Measurements from ENCODE around the gene MAOA. TPM values are rescaled to one million over a fixed set of nuclear protein-coding genes. Genes with fewer than 3 reads are reported as not detected.

Gene MAOA
- total and polyA plus RNA-seq, 9 of the 15 experiments (the other 6 are each of a cell fraction or from before 2014, with no cell fraction given) = 0.68 to 2.7 (median 1.9) TPM

DNA sequence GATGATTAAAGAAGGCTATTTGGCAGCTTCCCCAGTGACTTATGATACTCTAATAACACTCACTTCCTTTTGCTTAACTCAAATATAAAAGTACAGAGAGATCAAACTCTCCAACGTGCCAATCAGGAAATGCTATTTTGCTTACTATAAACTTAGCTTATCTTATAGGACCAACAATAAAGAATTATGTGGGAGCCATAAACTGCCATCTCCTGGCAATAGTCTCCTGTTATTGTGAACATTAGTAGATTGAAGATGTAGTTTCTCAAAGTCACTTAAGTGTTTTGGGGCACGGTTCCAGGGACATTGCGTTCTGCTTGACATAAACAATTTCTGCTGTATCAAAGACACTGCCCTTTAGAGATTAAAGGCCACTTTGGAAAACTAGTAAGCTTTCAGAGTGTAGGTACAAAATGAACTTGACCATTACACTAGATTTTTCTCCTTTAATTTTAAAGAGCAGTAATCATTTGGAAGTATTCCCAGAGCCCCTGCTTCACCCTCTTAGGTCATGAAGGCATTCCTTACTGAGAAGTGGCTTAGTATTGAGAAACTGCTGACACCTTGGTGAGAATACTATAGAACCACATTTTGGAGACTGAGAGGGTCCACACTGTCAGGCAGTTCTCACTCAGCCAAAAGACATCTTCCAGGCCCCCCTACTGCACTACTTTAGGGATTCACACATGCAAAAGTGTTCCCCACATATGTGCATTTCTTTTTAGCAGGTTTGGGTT is 51.9 kb downstream of the MAOA start (continued):
- TF ChIP-seq, protein P1, sequence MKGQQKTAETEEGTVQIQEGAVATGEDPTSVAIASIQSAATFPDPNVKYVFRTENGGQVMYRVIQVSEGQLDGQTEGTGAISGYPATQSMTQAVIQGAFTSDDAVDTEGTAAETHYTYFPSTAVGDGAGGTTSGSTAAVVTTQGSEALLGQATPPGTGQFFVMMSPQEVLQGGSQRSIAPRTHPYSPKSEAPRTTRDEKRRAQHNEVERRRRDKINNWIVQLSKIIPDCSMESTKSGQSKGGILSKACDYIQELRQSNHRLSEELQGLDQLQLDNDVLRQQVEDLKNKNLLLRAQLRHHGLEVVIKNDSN (CRISPR knock-in tag; IDR thresholded peaks at IDR 0.05) = no peak
- TF ChIP-seq DNMT1 (IDR thresholded peaks at IDR 0.05) = no peak
- TF ChIP-seq, protein P2, sequence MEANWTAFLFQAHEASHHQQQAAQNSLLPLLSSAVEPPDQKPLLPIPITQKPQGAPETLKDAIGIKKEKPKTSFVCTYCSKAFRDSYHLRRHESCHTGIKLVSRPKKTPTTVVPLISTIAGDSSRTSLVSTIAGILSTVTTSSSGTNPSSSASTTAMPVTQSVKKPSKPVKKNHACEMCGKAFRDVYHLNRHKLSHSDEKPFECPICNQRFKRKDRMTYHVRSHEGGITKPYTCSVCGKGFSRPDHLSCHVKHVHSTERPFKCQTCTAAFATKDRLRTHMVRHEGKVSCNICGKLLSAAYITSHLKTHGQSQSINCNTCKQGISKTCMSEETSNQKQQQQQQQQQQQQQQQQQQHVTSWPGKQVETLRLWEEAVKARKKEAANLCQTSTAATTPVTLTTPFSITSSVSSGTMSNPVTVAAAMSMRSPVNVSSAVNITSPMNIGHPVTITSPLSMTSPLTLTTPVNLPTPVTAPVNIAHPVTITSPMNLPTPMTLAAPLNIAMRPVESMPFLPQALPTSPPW (CRISPR knock-in tag; IDR thresholded peaks at IDR 0.05) = no peak

DNA sequence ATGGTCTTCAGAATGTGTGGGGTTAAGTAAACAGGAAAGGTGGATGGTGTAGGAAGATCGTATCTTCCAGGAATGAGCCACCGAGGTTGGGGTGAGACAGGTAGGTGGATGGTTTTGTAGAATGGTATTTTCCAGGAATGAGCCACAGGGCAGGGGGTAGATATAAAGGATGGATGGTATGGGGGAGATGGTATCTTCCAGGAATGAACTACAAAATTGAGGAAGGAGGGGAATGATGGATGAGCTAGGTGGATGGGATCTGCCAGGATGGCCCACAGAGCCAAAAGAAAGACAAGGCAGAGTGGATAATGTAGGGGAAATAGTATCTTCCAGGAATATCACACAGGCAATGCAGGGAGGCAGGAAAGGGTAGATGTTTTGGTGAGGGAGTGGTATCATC is 60.0 kb downstream of the MAOA start:
- Histone ChIP-seq H3K9me1 (ENCODE audit: control insufficient read depth, insufficient read depth, low read length) (no peaks in the 10 kb centered on the region), H3K27me3 (ENCODE audit: control insufficient read depth in 2 of 2, insufficient read depth in 2 of 2, low read length in 2 of 2) (no peaks in the 10 kb centered on the region), H3K27ac (ENCODE audit: extremely low read depth, low read depth, low read length) (no peak overlapping the region), H3K79me2 (ENCODE audit: control insufficient read depth, insufficient read depth, low read length) (no peaks in the 10 kb centered on the region), H2AFZ (ENCODE audit: low read depth, low read length) (no peak overlapping the region), H3K4me1 (replicated peaks in 1 of 2; ENCODE audit: control insufficient read depth in 2 of 2, insufficient read depth in 2 of 2, low read length in 2 of 2) (no peaks in the 10 kb centered on the region), H3K9ac (ENCODE audit: insufficient read depth in 1 of 2, low read depth in 2 of 2, low read length in 2 of 2) (no peak overlapping the region), H3K9me3 (replicated peaks; ENCODE audit: control insufficient read depth, insufficient read depth, low read depth, low read length) (no peaks in the 10 kb centered on the region), H3K36me3 (ENCODE audit: control insufficient read depth, insufficient read depth, low read length) (no peaks in the 10 kb centered on the region), H3K4me3 (no peak overlapping the region), H3K4me2 (ENCODE audit: insufficient read depth, low read length) (no peak overlapping the region), H4K20me1 (replicated peaks; ENCODE audit: control insufficient read depth, insufficient read depth, low read length) (no peaks in the 10 kb centered on the region)
- CTCF ChIA-PET (ENCODE audit: low intra/inter-chr PET ratio) = no interaction called here
- intact Hi-C loops (cut with micrococcal nuclease) = no loop called here
- BruUV-seq (replicated peaks) = no TSS peak
- ATAC-seq = no peak
- DNase-seq (ENCODE audit: extremely low read depth in 1 of 4, low spot score in 3 of 4) = no peak
- POLR2A ChIA-PET = interaction anchor here (0.7 kb wide), 1 partner anchor 174 kb away, joined by 3 read pairs; no protein-coding TSS in a partner anchor
- 0% methylated on average over 2 of the region's 2 CpGs for WGBS (ENCODE audit: insufficient coverage, low coverage, missing lambda C conversion rate)
- no peak for FAIRE-seq
- in situ Hi-C loops (cut with MboI) = no loop called here
- TF ChIP-seq U2AF2 (optimal IDR thresholded peaks at IDR 0.05; ENCODE audit: low read depth, low read length) = no peak
- TF ChIP-seq RCOR1 (IDR thresholded peaks at IDR 0.05; ENCODE audit: borderline replicate concordance in 1 of 2, low read depth in 2 of 2, low read length in 2 of 2) = no peak
- no peak for TF ChIP-seq STAT5A (IDR thresholded peaks at IDR 0.05; ENCODE audit: borderline replicate concordance, low read length)
- no peak for TF ChIP-seq ZNF518B (CRISPR knock-in tag; IDR thresholded peaks at IDR 0.05)
- TF ChIP-seq SRSF9 (IDR thresholded peaks at IDR 0.05; ENCODE audit: borderline replicate concordance, low read depth, low read length) = no peak
- TF ChIP-seq, protein P3, sequence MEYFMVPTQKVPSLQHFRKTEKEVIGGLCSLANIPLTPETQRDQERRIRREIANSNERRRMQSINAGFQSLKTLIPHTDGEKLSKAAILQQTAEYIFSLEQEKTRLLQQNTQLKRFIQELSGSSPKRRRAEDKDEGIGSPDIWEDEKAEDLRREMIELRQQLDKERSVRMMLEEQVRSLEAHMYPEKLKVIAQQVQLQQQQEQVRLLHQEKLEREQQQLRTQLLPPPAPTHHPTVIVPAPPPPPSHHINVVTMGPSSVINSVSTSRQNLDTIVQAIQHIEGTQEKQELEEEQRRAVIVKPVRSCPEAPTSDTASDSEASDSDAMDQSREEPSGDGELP (CRISPR knock-in tag; IDR thresholded peaks at IDR 0.05; ENCODE audit: borderline replicate concordance) = no peak
- no peak for TF ChIP-seq SPI1 (IDR thresholded peaks at IDR 0.05; ENCODE audit: borderline replicate concordance, low read depth, low read length)
- no peak for TF ChIP-seq NFATC3 (IDR thresholded peaks at IDR 0.05)
